Mucosa of gallbladder (tissue), 1 donor: ENCODE results near the gene PSME4. TPM values are rescaled to one million over a fixed set of nuclear protein-coding genes. Genes with fewer than 3 reads are reported as not detected.
"Not testable (repeated sequence)": the region's sequence is repeated elsewhere in the genome, so short reads cannot be mapped to it uniquely, and the experiment has no call there.

Experiments
- DNase-seq: peaks from one replicate; pipeline ENCODE4 v3.0.0-alpha.2; 2020; ENCODE audit warnings: low spot score
- total RNA-seq: library from RNA; stranded (reverse); gene quantifications from one replicate; pipeline ENCODE4 v1.2.1, GENCODE V29; 2021
- donor health status: DM: no; HTN: no; CAD: no.

Gene PSME4
- total RNA-seq, 1 donor from 2014 or later: 55.0 TPM

DNA sequence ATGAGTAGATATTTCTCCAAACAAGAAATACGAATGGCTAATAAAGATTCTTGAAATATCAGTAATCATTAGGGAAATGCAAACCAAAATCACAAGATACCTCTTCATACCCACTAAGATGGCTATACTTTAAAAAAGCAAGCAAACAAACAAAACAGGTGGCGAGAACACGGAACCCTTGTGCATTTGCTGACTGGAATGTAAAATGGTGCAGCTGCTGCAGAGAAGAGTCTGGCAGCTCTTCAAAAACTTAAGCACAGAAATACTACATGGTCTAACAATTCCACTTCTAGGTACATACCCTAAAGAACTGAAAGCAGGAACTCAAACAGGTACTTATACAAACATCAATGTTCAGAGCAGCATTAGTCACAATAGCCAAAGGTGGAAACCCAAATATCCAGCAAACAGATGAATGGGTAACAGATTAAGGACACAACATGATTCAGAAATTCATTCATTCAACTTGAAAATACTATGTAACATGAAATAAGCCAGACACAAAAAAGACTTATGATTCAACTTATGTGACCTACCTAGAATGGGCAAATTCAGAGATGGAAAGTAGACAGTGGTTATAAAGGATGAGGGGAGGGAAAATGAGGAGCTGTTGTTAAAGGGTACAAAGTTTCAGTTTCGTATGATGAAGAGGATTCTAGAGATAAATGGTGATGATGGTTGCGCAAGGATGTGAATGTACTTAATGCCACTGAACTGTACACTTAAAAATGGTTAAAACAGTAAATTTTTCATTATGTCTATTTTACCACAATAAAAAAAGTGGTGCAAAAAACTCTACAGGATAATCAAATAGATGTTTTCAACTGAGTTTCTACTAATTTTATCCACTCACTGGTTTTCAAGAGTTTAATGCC lies 84.2 kb downstream of the PSME4 start:
- no peak for DNase-seq

DNA sequence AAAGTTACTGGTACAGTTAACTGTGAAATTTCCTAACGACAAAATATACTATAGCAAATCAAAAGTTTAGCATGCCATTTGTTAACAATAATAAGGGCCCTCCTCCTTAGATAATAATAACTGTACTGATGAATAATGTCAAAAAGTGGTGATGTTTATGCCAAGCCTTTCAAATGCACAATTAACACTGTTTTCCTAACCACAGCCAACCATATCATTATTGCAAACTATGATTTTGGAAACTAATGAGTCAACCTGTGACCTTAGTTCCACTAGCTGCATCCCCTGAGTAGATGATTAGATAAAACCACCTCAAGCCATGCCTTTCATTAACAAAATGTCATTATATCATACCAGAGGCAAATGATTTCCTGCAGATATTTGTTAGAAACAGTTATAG lies 85.9 kb downstream of the PSME4 start:
- no peak for DNase-seq

DNA sequence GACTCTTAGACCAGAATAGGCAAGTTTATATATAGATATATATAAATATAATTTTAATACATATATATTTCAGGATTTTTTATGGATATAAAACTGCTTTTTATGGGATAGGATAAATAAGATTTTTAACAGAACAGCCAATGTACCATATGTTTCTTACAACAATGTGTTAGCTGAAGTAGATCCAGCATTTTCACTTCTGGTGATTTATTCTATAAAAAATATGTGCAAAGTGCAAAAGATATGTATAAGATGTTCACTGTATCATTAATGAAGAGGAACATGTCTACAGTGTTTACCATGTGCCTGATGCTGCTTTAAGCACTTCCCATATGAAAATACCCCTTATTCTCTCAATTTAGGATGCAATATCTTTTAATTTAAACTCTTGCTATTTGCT lies 88.8 kb downstream of the PSME4 start:
- DNase-seq: no peak

DNA sequence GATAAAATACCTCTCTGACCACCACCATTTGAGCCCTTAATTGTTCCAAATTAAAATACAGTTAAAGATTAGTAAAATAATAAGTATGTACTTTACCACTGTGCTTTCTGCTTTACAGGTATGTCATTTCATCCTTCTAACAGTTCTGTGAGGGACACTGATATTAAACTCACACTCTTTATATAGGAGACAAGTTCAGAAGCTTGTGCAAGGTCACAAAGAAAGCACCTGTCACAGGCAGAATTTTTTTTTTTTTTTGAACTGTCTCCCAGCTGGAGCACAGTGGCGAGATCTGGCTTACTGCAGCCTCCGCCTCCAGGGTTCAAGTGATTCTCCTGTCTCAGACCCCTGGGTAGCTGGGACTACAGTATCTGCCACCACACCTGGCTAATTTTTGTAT lies 89.4 kb downstream of the PSME4 start:
- DNase-seq: no peak

DNA sequence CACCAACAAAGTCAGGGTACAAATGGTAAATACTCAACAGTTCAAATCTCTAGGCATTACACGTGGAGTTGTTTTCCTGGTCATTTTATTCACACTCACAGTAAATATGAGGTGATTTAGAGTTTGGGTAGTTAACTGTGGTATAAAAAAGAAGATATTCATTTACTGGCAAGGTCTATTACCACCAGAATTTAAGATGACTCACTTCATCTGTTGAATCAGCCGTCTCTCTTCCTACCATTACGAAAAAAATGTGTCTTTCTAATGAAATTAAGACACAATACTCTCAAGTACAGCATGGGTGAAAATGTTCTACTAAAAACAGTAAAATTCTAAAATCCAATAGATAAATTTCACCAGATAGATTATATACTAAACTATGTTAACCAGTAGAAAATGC lies 90.0 kb downstream of the PSME4 start:
- no peak for DNase-seq

DNA sequence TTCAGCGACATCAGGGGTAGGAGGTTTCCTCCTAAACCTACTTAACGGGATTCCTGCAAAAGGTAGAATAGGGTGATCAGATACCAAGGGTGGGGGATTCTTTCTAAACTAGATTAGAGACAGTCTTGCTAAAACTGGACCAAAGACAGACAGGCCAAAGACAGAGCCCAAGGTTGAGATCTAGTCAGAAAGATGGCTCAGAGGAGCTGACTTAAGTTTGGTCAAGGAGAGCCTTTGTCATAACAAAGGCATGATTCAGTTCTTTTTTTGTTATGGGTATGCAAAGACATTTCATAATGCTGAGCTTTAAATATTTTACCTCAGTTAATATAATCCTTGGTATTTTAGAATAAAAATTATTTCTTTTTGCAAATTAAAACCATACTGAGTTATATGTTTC lies 93.2 kb downstream of the PSME4 start:
- no peak for DNase-seq

DNA sequence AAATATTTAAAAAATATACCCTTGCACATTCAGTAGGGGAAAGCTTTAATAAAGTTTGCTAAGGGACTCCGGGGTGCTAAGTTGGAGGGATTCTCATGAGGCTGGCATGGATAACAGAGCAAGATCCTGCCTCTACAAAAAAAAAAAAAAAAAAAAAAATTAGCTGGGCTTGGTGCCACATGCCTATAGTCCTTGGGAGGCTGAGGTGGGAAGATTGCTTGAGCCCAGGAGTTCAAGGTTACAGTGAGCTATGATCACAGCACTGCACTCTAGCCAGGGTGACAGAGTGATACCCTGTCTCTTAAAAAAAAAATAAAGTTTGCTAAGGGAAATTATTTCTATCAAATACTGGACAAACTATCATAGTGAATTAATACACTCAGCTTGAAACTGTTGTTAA lies 93.7 kb downstream of the PSME4 start:
- DNase-seq: no peak

DNA sequence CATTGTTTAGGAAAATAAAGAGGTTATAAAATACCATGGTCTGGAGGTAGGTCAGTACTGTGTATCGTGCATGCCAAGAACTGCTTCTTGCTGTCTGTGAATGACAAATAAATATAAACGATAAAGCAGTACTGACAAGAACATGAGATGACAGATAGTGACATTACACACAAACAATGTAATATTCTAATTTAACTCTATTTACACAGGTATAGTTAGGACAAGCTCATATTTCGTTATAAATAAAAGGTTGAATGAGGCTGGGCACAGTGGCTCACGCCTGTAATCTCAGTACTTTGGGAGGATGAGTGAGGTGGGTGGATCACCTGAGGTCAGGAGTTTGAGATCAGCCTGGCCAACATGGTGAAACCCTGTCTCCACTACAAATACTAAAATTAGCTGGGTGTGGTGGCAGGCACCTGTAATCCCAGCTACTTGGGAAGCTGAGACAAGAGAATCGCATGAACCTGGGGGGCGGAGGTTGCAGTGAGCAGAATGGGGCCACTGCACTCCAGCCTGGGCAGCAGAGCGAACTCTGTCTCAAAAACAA lies 96.3 kb downstream of the PSME4 start:
- DNase-seq: no peak

DNA sequence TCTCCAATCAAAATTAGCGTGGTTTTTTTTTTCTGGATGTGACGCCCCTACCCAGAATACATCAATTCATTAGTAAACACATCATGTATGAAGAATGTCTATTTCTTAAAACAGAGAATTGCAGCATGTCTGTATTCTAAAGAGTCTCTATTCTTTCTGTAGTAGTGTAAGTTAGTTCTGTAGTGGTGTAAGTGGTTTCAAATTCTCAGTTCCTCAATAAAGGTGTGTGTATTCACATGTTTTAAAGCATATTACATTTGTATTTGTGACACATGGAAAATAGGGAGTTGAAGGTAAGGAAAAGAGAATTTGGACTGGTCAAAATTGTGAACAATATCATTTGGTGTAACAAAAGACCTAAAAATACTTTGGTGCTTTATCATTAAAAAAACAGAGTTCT lies 103.0 kb downstream of the PSME4 start:
- DNase-seq: no peak

DNA sequence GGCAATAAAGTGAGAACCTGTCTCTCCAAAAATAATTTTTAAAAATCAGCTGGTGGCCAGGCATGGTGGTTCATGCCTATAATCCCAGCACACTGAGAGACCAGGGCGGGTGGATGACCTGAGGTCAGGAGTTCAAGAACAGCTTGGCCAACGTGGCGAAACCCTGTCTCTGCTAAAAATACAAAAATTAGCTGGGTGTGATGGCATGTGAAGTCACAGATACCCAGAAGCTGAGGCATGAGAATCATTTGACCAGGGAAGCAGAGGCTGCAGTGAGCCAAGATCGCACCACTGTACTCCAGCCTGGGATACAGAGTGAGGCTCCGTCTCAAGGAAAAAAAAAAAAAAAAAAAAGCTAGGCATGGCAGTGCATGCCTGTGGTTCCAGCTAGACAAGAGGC lies 103.6 kb downstream of the PSME4 start:
- DNase-seq: no peak

DNA sequence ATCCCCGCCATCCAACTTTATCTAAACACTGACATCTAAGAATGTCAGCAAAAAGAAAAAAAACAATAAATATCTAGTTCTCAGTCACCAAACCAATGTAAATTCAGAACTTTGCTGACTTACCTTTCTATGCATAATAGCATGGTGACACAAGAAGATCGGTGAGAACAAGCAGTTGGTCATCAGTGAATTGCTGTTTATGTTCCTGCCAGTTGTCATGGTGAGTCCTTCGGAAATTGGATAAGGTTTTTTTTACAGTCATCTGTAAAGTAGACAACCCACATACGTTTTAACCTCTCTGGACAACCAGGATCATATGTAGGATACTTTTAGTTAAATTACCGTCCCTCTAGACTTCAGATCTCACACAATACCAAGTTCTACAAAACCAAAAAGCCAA lies 104.8 kb downstream of the PSME4 start:
- no peak for DNase-seq

DNA sequence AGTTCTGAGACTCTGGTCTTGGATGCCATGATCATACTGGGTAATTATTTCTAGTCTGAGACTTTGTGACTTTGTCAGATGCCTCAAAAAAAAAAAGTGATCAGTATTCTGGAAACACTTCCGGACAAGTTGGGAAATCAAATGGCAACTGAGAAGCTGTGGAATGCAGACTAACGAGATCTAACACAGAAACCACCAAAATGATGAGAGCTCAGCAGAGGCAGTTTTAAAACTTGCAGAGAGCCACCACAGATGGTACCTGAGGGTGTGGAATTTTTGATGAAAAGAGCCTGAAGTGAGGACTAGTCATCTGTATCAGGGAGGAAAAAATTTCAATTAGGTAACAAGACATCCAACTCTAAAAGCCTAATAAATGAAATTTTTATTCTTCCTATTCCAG lies 105.5 kb downstream of the PSME4 start:
- no peak for DNase-seq

DNA sequence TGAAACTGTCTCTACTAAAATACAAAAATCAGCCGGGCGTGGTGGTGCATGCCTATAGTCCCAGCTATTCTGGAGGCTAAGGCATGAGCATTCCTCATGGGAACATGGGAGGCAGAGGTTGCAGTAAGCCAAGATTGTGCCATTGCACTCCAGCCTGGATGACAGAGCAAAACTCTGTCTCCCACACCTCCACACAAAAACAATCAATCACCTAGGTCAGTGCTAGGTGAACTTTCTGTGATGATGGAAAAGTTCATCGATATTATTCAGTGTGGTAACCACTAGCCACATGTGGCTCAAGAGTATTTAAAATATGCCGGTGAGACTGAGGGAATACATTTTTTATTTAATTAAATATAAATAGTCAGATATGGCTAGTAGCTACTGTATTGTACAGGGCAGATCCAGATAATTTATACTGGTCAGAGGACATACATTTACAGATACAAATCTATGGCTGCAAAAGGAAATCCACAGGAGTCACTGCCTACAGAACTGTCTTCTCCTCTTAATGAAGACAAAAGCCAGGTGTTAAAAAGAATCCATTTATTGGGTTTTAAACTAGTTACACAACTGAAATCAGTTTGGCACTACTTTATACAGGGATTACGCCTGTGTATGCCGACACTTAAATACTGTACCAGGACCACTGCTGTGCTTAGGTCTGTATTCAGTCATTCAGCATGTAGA lies 107.1 kb downstream of the PSME4 start:
- no peak for DNase-seq

DNA sequence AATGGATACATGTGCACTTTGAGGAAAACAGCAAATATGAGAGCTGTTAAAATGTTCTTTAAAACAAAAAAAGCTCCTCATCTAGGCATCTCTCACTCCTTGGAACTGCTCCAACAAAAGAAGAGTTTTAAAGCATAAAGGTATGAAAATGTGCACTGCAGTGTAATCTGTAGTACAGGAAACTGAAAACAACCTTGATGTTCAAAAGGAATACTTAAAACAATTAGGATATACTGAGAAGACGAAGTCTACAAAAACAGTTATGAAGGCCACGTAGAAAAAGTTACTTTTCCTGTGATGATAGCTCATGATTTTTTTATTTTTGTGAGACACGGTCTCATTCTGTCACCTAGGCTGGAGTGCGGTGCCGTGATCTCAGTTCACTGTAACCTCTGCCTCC lies 109.0 kb downstream of the PSME4 start:
- no peak for DNase-seq

DNA sequence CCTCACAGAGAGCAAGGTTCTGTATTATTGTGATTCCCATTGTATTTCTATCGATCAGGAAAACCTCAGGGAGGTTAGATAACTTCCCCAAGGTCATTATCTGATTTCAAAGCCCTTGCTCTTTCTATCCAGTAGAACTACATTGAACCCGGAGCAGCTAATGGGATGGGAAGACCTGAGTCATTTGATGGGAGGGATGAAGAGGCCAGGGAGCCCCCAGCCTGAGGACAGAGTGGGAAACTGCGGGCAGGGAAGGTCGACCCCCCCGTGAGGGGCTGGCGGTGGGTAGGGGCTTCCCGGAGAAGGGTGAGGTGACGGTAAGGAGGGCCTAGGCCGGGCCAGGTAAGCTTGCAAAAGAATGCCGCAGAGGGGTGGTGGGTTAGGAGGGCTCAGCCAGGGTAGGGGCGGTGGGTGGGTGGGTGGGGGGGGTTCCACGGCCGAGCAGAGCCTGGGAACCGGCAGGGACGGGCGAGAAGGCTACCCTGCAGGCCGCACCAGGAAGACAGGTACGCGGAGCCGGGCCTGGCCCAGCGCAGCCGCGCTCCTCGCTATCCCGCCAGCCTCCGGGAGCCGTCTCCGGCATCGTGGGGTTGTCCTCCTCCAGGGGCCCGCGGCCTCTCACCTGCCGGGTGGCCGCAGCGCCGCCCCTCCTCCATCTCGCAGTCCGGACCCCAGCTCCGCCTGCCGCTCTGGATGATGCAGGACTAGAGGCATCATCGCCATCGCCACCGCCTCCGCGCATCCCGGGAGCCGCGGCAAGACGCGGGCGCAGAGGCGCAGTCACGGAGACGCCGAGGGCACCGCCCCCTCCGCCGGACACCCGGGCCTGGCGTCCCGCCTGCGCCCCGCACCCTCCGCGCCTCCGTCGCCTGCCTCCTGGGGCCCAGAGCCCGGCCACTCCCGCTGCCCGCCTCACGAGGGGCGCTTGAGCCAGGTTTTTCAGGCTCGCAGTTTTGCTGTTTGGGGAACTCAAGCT lies 111.3 kb downstream of the PSME4 start, which contains the start of gene GPR75:
GPR75 (minus strand) TSS at position 762 of the 976 bp plus-strand sequence. CDS start 5,211 bp downstream, outside the sequence.
- DNase-seq: peak; percentile 15

DNA sequence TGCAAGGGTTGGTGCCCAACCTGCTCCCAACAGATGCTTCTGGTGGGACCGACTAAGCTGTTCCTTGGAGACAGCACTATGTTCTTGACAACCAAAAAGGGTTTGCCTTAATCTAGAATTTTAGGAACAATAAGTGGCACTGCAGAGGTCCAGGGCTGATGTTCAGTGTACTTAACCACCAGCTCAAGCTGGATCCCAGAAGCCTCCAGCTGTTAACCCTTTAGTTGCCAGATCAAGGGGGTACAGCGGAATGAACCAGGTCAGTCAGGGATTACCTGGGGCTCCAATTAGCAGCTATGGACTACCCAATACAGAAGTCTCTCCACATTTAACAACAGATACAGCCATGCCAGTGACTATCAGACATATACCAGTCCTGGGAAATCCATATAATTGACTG lies 114.5 kb downstream of the PSME4 start:
- DNase-seq: no peak

DNA sequence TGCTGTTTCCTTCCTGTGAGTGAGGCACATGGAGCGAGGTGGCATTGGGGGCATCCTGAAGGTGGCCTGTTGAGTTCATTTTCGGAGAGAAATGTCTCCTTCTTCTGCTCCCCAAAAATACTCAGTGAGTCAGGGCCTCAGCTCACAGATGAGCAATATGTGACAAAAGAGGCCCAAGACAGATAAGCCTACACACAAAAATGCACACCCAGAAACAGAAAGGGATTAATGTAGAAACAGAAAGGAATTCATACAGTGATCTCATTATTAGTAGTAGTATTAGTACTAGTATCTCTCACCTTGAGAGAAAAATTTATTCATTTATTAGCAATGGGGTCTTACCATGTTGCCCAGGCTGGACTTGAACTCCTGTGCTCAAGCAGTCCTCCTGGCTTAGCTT lies 116.1 kb downstream of the PSME4 start:
- no peak for DNase-seq

DNA sequence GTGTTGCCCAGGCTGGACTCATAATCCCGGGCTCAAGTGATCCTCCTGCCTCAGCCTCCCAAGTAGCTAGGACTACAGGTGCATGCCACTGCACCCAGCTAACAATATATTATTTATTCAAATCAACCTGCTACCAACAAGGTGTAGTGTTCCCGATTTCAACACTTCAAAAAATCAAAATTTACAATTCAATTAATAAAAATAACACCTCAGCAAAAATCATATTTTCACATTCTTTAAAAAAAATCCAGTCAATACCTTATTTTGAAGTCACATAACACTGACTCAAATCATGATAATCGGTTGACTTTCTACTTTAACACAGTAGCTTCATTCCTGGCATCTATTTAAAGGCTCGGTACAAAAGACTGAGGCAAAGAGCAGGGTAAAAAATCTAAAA lies 118.3 kb downstream of the PSME4 start:
- DNase-seq: no peak

DNA sequence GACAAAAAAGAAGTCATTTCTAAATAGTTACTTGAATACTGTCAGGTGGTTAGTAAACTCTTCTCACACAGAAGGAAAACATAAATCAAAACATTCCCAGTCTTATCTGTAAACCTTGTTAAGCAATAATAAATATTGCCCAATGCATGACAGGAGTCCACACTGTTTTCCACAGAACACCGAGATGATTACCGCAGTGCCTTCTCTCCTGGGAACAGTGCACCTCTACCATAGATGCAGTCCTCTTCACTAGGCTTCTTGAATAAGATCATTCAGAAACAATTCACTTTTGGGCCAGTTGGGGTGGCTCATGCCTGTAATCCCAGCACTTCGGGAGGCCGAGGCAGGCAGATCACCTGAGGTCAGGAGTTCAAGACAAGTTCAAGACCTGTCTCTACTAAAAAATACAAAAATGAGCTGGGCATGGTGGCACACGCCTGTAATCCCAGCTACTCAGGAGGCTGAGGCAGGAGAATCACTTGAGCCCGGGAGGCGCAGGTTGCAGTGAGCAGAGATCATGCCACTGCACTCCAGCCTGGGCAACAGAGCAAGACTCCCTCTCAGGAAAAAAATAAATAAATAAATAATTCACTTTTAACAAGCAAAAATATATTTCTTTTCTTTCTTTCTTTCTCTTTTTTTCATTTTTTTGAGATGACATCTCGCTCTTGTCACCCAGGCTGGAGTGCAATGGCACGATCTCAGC lies 119.6 kb downstream of the PSME4 start:
- not testable (repeated sequence) for DNase-seq

DNA sequence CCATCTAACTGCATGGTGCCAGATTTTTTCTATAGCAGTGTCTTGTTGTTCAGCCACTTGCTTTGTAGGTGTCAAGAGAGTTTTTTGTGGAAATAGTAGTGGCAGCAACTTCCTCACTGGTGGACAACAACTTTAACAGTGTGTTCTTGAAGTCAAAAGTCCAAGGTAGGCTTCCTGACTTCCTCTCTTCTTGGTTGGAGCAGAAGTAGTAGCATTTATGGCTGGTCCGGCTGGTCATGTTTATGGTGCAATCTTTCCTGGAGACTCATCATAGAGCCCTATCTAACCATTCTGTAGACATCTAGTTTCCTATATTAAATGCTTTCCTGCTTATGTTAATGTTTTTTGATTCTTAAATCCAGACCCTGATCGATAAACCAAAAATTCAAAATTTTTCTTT lies 122.7 kb downstream of the PSME4 start:
- no peak for DNase-seq

DNA sequence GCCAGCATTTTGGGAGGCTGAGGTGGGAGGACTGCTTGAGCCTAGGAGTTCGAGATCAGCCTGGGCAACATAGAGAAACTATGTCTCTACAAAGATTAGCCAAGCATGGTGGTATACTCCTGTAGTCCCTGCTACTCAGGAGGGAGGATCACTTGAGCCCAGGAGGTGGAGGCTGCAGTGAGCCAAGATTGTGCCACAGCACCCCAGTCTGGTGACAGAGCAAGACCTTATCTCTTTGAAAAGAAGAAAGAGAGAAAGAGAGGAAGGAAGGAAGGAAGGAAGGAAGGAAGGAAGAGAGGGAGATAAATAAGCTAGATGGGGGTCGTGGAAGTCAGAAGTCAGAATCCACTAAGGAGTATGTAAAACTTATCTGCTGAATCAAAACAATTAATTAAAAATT lies 127.2 kb downstream of the PSME4 start:
- no peak for DNase-seq
